K562 (cell line): ENCODE measurements around the gene MAL.

Experiments
- AFF4 ChIP-seq: sonication (generic); formaldehyde crosslinking; IDR thresholded peaks from 2 replicates; pipeline ENCODE4 v1.8.0; 2023; ENCODE audit warnings: mild to moderate bottlenecking, missing genetic modification reagents
- CHD1 ChIP-seq: fragments of 200-600 bp; sonication (generic); IDR thresholded peaks from one replicate; pipeline ENCODE4 v1.6.1; 2012; ENCODE audit warnings: mild to moderate bottlenecking, moderate library complexity, low read length, inconsistent platforms
- MAX ChIP-seq: sonication (generic); formaldehyde crosslinking; IDR thresholded peaks from 2 replicates; pipeline ENCODE4 v1.9.0; 2022; ENCODE audit warnings: mild to moderate bottlenecking, missing genetic modification reagents
- NR3C1 ChIP-seq: sonication (generic); formaldehyde crosslinking; IDR thresholded peaks from 2 replicates; pipeline ENCODE4 v1.8.1; 2022; ENCODE audit warnings: missing genetic modification reagents
- RBM14 ChIP-seq: fragments of 200-400 bp; formaldehyde crosslinking; IDR thresholded peaks from 2 replicates; pipeline ENCODE4 v1.6.1; 2018; ENCODE audit warnings: low read depth, mild to moderate bottlenecking, low read length, moderate library complexity, borderline replicate concordance; ENCODE audit not compliant: insufficient read depth
- RFX5 ChIP-seq: IDR thresholded peaks from 2 replicates; pipeline ENCODE4 v1.6.1; 2011; ENCODE audit warnings: low read depth, mild to moderate bottlenecking, improper control_type of control experiment, low read length
- SPI1 ChIP-seq: IDR thresholded peaks from 2 replicates; pipeline ENCODE4 v1.6.1; 2011; ENCODE audit warnings: low read depth, low read length, control low read depth, borderline replicate concordance
- TCF3 ChIP-seq: sonication (generic); formaldehyde crosslinking; IDR thresholded peaks from 2 replicates; pipeline ENCODE4 v1.4.0; 2020; ENCODE audit warnings: mild to moderate bottlenecking, missing genetic modification reagents
- TEAD2 ChIP-seq: fragments of 450-650 bp; IDR thresholded peaks from 2 replicates; pipeline ENCODE4 v1.6.1; 2016; ENCODE audit warnings: missing genetic modification characterization, control low read depth, missing compliant biosample characterization

- TF ChIP-seq SPI1 (no peak), TCF3 (CRISPR knock-in tag) (no peak), NR3C1 (CRISPR knock-in tag) (no peak), AFF4 (CRISPR knock-in tag) (no peak), CHD1 (no peak), RFX5 (no peak), RBM14 (no peak), MAX (CRISPR knock-in tag) (no peak), TEAD2 (tag) (no peak)
Measured at GRCh38 chr2:95012881-95013550, 12.5 kb upstream of the MAL start.
